ENCODE results near the gene IFT22.

IFT22 gene

DNA sequence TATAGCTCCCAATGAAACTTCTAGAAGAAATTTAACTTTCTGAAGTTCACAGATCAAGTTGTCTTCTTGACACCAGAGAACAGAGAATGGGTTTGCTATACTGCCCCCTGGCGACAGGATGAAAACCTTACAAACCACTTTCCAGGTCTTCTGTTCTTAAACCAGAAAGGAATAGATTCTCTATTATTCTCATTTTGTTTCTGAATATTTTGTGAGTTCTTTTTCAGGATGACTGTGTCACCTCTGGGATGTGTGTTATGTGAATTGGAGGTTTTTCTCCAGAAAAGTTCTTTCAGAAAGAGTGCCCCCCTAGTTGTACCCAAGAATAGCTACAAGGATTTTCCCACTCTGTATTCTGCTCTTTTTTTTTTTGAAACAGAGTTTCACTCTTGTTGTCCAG, 6.3 kb downstream of the IFT22 start:
- TF ChIP-seq, protein P1, sequence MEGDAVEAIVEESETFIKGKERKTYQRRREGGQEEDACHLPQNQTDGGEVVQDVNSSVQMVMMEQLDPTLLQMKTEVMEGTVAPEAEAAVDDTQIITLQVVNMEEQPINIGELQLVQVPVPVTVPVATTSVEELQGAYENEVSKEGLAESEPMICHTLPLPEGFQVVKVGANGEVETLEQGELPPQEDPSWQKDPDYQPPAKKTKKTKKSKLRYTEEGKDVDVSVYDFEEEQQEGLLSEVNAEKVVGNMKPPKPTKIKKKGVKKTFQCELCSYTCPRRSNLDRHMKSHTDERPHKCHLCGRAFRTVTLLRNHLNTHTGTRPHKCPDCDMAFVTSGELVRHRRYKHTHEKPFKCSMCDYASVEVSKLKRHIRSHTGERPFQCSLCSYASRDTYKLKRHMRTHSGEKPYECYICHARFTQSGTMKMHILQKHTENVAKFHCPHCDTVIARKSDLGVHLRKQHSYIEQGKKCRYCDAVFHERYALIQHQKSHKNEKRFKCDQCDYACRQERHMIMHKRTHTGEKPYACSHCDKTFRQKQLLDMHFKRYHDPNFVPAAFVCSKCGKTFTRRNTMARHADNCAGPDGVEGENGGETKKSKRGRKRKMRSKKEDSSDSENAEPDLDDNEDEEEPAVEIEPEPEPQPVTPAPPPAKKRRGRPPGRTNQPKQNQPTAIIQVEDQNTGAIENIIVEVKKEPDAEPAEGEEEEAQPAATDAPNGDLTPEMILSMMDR (IDR thresholded peaks at IDR 0.05; ENCODE audit: extremely low read depth, insufficient read depth, missing control alignments) = peak; percentile 62
- in situ Hi-C loops (cut with MboI; ENCODE audit: low pct_unique_long_range_greater_than_20kb, low sequenced_read_pairs, unreplicated experiment) = no loop called here
- peak; percentile 73 for DNase-seq (ENCODE audit: low spot score)

DNA sequence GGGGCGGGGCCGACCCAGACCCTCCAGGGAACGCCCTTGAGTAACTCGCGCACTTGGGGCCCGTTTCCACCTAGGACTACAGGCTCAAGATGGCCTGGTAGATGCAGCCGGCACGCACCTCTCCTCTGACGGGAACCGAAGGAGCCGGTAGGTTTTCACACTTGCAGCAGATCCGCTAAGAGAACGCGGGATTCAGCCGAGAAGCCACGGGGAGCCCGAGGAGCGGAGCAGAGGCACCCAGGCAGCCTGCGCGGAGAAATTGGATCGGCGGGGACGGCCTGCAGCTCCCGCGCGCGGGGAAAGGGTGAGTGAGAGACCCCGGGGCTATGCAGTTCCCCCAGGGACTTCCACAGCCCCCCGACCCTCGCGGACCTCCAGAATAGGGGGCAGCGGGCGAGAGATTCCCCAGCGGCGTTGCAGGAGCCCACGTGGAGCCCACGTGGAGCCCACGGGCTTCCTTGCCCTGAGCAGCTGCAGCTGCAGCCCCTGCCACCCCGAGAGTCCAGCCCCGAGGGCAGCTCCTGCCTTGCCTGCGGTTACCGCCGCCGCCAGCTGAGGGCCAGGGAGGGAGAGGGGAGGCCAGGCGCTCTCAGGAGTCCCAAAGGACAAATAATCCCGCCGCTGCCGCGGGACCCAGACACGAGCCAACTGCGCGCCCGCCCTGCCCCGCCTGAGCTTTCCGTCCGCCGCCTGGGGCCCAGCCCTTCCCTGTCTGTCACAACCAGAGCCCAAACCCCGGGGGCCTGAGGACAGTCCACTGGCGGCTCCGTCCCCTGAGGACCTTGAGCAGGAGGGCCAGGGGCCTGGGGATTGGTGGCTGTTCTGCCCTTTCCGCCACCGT, 13.1 kb downstream of the IFT22 start:
- DNase-seq (ENCODE audit: low spot score) = no peak
- in situ Hi-C loops (cut with MboI; ENCODE audit: low pct_unique_long_range_greater_than_20kb, low sequenced_read_pairs, unreplicated experiment) = no loop called here

DNA sequence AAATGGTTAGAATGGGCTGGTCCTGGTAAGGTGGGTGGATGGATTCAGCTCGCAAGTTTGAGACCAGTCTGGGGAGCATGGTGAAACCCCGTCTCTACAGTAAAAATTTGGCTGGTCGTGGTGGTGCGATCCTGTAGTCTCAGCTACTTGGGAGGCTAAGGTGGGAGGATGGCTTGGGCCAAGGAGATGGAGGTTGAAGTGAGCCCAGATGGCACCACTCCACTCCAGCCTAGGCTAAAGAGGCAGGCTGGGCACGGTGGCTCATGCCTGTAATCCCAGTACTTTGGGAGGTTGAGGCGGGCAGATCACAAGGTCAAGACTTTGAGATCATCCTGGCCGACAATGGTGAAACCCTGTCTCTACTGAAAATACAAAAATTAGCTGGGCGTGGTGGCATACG, 15.3 kb downstream of the IFT22 start:
- TF ChIP-seq, protein P1 (IDR thresholded peaks at IDR 0.05; ENCODE audit: extremely low read depth, insufficient read depth, missing control alignments) = no peak
- DNase-seq (ENCODE audit: low spot score) = no peak
- in situ Hi-C loops (cut with MboI; ENCODE audit: low pct_unique_long_range_greater_than_20kb, low sequenced_read_pairs, unreplicated experiment) = no loop called here

More for the DNA sequence above, 13.1 kb downstream of the IFT22 start:
- TF ChIP-seq, protein P1 (IDR thresholded peaks at IDR 0.05; ENCODE audit: extremely low read depth, insufficient read depth, missing control alignments) = no peak

DNA sequence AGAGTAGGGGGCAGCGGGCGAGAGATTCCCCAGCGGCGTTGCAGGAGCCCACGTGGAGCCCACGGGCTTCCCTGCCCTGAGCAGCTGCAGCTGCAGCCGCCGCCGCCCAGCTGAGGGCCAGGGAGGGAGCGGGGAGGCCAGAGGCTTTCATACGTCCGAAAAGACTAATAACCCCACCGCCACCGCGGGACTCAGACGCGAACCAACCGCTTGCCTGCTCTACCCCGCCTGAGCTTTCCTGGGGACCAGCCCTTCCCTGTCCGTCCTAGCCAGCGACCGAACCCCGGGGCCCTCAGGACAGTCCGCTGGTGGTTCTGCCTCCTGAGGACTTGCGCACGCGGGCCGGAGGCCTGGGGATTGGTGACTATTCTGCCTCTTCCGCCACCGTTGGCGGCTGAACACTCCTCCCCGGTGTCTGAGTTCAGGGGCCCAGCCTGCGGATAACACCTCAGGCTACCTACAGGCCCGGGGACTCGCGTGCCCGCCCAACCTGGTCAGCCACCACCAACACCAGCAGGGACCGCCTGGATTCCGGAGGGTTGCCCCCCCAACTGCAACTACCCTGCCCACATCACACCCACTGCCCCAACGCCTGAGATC, 18.4 kb downstream of the IFT22 start:
- no peak for DNase-seq (ENCODE audit: low spot score)
- TF ChIP-seq, protein P1 (IDR thresholded peaks at IDR 0.05; ENCODE audit: extremely low read depth, insufficient read depth, missing control alignments) = no peak
- in situ Hi-C loops (cut with MboI; ENCODE audit: low pct_unique_long_range_greater_than_20kb, low sequenced_read_pairs, unreplicated experiment) = no loop called here

DNA sequence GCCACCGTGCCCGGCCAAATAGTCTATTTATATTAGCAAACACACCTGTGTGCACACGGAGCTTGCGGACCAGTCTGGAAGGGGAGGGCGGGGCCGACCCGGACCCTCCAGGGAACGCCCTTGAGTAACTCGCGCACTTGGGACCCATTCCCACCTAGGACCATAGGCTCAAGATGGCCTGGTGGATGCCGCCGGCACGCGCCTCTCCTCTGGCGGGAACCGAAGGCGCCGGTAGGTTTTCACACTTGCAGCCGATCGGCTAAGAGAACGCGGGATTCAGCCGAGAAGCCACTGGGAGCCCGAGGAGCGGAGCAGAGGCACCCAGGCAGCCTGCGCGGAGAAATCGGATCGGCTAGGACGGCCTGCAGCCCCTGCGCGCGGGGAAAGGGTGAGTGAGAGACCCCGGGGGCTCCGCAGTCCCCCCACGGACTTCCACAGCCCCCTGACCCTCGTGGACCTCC, 18.9 kb downstream of the IFT22 start:
- DNase-seq (ENCODE audit: low spot score) = no peak
- TF ChIP-seq, protein P1 (IDR thresholded peaks at IDR 0.05; ENCODE audit: extremely low read depth, insufficient read depth, missing control alignments) = no peak
- in situ Hi-C loops (cut with MboI; ENCODE audit: low pct_unique_long_range_greater_than_20kb, low sequenced_read_pairs, unreplicated experiment) = no loop called here

DNA sequence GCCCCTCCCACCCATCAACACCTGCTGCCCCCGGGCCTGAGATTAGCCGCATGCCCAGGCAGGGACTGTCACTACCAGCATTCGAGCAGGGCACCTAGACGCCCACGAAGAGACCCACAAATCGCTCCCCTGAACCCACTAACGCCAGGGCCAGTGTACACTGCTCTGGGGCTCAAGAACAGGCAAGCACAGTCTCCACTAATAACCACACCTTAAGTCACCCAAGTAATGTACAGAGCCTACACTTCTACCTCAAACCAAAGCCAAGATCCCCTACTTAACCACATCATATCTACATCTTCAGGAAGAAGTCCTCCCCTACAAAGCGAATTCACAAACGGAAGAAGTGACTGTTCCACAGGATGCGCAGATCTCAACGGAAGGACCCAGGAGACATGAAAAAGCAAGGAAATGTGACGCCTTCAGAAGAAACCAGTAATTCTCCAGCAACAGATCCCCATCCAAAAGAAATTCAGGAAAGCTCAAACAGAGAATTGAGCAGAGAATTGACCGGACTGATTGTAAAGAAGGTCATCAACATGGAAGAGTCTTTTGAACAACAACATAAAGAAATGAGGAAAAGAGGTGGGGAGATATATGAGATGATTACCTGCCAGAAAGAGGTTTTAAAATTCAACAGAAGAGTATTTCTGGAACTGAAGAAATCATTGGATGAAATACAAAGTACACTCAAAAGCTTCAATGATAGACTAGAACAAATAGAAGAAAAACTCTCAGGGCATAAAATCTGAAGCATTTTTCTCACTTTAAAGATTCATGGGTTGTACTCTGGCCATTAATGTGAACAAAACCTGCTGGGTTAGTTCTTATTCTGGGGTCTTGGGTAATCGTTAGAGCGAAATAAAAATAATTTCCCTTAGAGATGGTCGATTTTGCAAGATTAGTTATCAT, 20.9 kb downstream of the IFT22 start:
- DNase-seq (ENCODE audit: low spot score) = no peak
- TF ChIP-seq, protein P1 (IDR thresholded peaks at IDR 0.05; ENCODE audit: extremely low read depth, insufficient read depth, missing control alignments) = no peak
- in situ Hi-C loops (cut with MboI; ENCODE audit: low pct_unique_long_range_greater_than_20kb, low sequenced_read_pairs, unreplicated experiment) = no loop called here

All from GM13977 (cell line).